ENCODE measurements around the gene ABCA3.

Gene ABCA3

DNA sequence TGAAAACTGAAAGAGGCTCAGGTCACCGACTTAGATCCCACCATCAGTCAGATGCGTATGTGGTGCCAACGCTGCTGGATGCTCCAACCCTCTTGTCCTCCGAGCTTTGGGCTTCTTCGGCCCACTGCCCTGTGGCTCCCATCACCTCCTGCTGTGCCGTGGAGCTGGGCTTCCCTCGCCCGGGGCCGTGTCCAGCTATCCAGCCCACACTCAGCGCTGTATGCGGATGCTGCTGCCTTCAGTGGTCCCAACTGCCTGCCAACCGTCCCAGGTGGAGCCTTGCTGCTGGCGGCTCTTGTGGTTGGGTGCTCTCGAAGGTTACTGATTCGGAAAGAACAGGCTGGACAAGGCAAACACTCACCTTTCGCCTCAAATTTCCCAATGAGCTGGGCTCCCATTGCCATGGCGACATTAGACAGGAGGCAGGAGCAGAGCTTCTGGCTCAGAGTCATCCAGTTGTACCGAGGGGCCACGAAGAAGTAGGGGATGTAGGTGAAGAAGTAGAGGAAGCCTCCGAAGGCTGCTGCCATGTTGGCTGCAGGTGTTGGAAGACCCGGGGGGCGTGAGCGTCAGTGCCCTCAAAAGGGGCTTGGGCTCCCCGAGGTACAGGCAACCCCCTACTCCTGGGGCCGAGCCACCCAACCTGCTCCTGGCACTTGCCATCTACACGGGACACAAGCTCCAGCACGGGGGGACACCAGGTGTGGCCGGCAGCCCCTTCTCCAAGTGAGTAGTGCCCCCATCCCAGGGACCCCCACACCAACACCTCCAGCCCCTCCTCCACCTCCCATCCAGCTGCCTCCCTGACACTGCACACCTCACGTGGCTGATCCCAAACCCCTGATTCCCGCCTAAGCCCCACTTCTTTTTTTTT is 32.2 kb downstream of the ABCA3 start:
- no peak for DNase-seq

DNA sequence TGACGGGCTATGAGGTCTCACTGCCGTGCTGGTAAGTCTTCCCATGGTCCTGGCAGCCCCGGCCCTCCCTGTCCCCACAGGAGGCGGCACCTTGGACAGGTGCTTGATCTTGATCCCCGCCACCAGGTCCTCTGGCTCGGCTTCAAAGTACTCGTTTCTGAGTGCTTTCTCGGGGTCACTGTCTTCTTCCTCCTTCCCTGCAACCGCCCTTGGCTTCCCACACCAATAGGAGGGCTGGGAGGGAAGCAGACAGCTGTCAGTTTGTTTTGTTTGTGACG is 40.7 kb downstream of the ABCA3 start:
- no peak for DNase-seq

GRCh38 chr16:2299121-2299914 is 41.2 kb downstream of the ABCA3 start:
- no peak for DNase-seq

GRCh38 chr16:2298621-2299020 is 41.9 kb downstream of the ABCA3 start:
- no peak for DNase-seq

GRCh38 chr16:2297506-2297860 is 43.0 kb downstream of the ABCA3 start:
- no peak for DNase-seq

- no peak for DNase-seq
These were observed 43.6 kb downstream of the ABCA3 start for GRCh38 chr16:2296661-2297505.

DNA sequence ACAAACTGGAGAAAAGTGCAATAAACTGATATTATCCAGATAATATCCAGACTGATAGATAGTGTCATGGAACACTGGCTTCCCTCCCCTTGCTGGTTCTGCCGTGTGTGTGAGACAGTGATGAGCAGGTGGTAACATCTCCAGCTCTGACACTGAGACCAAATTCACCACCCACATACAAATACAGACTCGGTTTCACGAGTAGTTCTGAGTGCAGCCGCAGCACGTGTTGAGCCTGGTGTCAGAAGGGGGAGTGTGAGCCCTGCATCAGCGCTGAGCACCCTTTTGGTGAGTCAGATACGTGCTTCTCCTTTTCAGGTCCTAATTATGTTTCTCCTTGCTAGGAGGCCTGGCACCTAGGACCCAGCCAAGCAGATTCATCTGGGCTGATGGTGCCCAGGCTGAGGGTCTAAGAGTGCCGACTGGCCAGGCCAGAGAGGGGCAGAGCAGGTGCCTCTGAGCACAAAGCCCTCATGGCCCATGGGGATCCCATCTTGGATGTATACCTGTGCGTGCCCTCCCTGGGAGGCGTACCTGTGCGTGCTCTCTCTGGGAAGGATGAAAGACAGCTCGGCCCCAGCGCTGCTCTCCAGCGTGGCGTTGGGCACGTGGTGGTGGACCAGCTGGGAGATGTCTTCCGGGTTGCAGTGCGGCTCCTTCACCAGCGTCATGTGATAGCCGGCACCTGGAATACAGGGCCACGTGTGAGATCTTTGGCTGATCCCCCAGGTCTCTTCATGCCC is 45.3 kb downstream of the ABCA3 start:
- no peak for DNase-seq

DNA sequence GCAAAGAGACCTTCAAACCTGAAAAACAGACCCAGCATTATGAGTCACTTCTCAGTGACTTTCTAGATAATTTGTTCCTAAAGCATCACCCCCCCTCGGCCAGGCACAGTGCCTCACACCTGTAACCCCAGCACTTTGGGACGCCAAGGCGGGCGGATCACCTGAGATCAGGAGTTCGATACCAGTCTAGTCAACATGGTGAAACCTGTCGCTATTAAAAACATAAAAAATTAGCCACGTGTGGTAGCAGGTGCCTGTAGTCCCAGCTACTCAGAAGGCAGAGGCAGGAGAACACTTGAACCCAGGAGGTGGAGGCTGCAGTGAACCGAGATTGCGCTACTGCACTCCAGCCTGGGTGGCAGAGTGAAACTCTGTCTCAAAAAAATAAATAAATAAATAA is 48.3 kb downstream of the ABCA3 start:
- DNase-seq = no peak

- no peak for DNase-seq
These were observed 51.2 kb downstream of the ABCA3 start for GRCh38 chr16:2289282-2289681.

- DNase-seq = no peak
These were observed 51.8 kb downstream of the ABCA3 start for GRCh38 chr16:2288726-2289125.

- no peak for DNase-seq
These were observed 52.5 kb downstream of the ABCA3 start for GRCh38 chr16:2287916-2288547.

- no peak for DNase-seq
These were observed 54.0 kb downstream of the ABCA3 start for GRCh38 chr16:2286550-2286949.

GRCh38 chr16:2285731-2286191 is 54.8 kb downstream of the ABCA3 start:
- no peak for DNase-seq

DNA sequence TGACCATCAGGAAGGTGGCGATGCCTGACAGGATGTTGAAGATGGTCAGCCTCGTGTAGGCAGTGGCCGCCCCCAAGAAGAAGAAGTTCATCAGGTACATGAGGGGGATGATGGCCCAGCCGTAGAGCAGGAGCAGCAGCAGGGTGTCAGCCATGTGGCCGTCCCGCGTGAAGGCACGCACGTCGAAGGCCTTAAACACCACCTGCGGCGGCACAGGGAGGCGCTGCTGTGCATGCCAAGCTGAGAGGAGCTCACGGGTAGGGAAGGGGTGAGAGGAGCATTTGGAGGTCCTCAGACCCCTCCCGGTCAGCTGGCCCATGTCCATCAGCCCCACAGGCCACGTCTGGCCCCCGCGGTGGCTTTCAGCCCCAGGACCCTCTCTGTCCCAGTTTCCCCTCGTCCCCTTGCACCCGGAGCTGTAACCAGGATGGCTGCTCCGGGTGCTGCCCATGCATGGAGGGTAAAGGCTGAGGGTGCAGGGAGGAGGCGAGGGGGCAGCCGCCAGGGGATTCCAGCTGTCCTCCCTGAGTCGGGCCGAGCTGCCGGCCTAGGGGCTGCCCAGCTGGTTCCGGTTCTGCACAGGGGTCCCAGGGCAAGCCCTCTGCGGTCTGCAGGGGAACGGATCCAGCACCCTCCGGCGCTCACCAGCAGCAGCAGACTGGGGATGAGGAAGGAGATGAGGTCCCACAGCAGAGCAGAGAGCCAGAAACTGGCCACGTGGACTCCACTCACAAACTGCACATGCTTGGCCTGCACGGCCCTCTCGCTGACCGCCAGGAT is 55.5 kb downstream of the ABCA3 start:
- no peak for DNase-seq

GRCh38 chr16:2284001-2284770 is 56.3 kb downstream of the ABCA3 start:
- no peak for DNase-seq

- DNase-seq = no peak
These were observed 57.5 kb downstream of the ABCA3 start for GRCh38 chr16:2282866-2283555.

DNA sequence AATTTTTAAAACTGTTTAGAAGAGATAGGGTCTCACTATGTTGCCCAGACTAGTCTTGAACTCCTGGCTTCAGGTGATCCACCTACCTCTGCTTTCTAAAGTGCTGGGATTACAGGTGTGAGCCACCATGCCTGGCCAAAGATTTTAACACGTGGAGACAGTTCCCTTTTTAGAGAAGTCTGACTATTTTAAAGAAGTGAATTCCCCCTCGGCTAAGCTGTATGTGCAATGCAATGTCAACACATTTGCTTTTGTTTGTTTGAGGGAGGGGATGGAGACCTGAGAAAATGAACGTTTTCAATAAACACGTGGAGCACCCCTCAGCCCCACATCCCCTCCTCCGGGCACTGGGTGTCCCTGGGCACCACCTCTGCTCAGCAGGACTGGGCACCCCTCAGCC is 58.3 kb downstream of the ABCA3 start:
- no peak for DNase-seq

DNA sequence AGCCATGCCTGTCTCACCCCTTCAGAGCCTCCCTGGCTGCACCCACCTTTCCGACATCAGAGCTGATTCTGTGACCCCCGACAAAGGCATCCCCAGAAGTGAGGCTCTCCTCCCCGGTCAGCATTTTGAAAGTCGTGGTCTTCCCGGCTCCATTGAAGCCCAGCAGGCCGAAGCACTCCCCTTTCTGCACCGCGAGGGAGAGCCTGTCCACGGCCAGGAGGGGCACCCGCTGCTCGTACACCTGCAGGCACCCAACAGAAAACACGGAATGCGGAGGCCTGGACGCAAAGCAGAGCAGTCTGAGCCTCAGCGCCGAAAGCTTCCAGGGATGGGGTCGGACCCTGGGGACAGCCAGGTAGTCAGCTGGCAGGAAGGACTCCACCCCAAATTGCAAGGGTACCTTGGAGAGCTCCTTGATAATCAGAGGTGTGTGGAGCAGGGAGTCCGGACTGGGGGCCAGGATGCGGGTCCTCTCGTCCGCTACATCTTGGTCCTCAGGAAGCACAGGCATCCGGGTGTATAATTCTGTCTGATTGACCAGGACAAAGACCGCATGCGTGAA is 59.5 kb downstream of the ABCA3 start:
- no peak for DNase-seq

GRCh38 chr16:2280461-2280860 is 60.1 kb downstream of the ABCA3 start:
- DNase-seq = no peak

Measured in effector CD8-positive, alpha-beta T cell (primary cell).